Measurements from ENCODE around the gene RCAN3.
"Not testable (repeated sequence)": the region's sequence is repeated elsewhere in the genome, so short reads cannot be mapped to it uniquely, and the experiment has no call there.

The RCAN3 gene

GRCh38 chr1:24544239-24544638 is 41.6 kb downstream of the RCAN3 start:
- no peak for FAIRE-seq

DNA sequence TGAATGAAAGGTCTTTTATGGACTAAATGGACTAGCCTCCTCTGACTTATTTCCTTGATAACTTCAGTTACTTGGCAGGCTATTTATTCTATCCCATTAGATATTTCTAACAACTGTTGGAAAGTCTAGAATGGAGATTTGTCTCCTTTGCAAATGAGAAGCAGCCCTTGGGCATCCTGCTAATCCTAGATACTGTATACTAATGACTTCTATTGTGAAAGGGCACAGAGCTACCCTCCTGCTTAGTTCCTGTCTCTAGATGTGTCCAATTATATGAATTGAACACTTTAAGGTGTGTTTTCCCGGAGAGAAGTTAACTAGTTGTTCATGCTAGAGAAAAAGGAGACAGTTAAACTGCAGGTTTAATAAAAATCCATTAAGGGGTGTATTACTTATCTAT is 43.0 kb downstream of the RCAN3 start:
- TF ChIP-seq POLR2AphosphoS5 (IDR thresholded peaks at IDR 0.05; ENCODE audit: low read depth, low read length): no peak
- FAIRE-seq (no peak), DNase-seq (ENCODE audit: insufficient read length) (no peak)

More at GRCh38 chr1:24544239-24544638, 41.6 kb downstream of the RCAN3 start:
- TF ChIP-seq POLR2A (IDR thresholded peaks at IDR 0.05; ENCODE audit: low read depth, low read length): no peak
- no peak for TF ChIP-seq TAF1 (IDR thresholded peaks at IDR 0.05; ENCODE audit: borderline replicate concordance, low read depth, low read length)
- no peak for TF ChIP-seq POLR2AphosphoS5 (IDR thresholded peaks at IDR 0.05; ENCODE audit: low read depth, low read length)
- no peak for DNase-seq (ENCODE audit: insufficient read length)

DNA sequence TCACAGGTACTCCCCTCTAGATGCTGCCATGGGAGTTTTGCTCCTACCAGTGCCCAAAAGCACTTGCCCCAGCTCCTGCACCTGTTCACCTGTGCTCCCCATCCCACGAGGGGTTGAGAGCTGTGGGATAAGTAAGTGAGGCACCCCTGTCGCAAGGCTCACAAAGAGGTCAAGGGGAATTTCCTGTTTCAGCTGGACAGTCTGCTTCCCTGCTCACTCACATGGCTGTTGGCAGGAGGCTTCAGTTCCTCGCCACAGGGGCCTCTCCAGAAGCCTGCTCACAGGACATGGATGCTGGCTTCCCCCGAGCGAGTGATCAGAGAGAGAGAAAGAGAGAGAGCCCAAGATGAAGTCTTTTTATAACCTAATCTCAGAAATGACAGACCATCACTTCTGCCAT is 44.6 kb downstream of the RCAN3 start:
- TF ChIP-seq POLR2A (IDR thresholded peaks at IDR 0.05; ENCODE audit: low read depth, low read length): no peak
- TF ChIP-seq TAF1 (IDR thresholded peaks at IDR 0.05; ENCODE audit: borderline replicate concordance, low read depth, low read length): no peak
- FAIRE-seq (no peak), DNase-seq (ENCODE audit: insufficient read length) (no peak)

- FAIRE-seq: no peak
- no peak for TF ChIP-seq POLR2A (IDR thresholded peaks at IDR 0.05; ENCODE audit: low read depth, low read length)
- no peak for TF ChIP-seq POLR2AphosphoS5 (IDR thresholded peaks at IDR 0.05; ENCODE audit: low read depth, low read length)
- TF ChIP-seq TAF1 (IDR thresholded peaks at IDR 0.05; ENCODE audit: borderline replicate concordance, low read depth, low read length): no peak
- DNase-seq (ENCODE audit: insufficient read length): no peak
Measured at GRCh38 chr1:24548070-24548469, 45.4 kb downstream of the RCAN3 start.

- not testable (repeated sequence) for DNase-seq (ENCODE audit: insufficient read length); FAIRE-seq
Measured at GRCh38 chr1:24549210-24549609, 46.6 kb downstream of the RCAN3 start.

GRCh38 chr1:24551290-24551959 is 48.8 kb downstream of the RCAN3 start:
- TF ChIP-seq POLR2A (IDR thresholded peaks at IDR 0.05; ENCODE audit: low read depth, low read length) (no peak), TAF1 (IDR thresholded peaks at IDR 0.05; ENCODE audit: borderline replicate concordance, low read depth, low read length) (no peak), POLR2AphosphoS5 (IDR thresholded peaks at IDR 0.05; ENCODE audit: low read depth, low read length) (no peak)
- no peak for FAIRE-seq
- no peak for DNase-seq (ENCODE audit: insufficient read length)

GRCh38 chr1:24551960-24552571 is 49.4 kb downstream of the RCAN3 start:
- TF ChIP-seq TAF1 (IDR thresholded peaks at IDR 0.05; ENCODE audit: borderline replicate concordance, low read depth, low read length) (no peak), POLR2AphosphoS5 (IDR thresholded peaks at IDR 0.05; ENCODE audit: low read depth, low read length) (no peak), POLR2A (IDR thresholded peaks at IDR 0.05; ENCODE audit: low read depth, low read length) (no peak)
- DNase-seq (ENCODE audit: insufficient read length): no peak

DNA sequence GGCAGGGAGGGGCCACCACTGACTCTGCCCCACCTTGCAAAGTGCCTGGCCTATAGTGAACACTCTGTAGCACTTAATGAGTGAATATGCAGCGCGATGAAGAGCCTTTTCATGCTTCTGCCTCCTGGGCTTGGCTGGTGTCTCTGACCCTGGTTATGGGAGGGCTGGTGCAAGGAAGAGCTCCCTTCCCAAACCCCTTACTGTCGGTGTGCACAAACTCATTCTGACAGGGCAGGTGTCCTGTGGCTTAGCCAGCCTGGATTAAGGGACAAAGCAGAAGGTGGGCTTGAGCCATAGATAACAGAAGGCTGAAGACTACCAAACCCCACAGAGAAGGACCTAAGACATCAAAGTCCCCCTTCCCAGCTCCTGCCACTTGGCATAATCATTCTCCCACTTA is 51.3 kb downstream of the RCAN3 start:
- FAIRE-seq (no peak), DNase-seq (ENCODE audit: insufficient read length) (no peak)
- no peak for TF ChIP-seq TAF1 (IDR thresholded peaks at IDR 0.05; ENCODE audit: borderline replicate concordance, low read depth, low read length)
- TF ChIP-seq POLR2AphosphoS5 (IDR thresholded peaks at IDR 0.05; ENCODE audit: low read depth, low read length): no peak
- no peak for TF ChIP-seq POLR2A (IDR thresholded peaks at IDR 0.05; ENCODE audit: low read depth, low read length)

More at GRCh38 chr1:24551960-24552571, 49.4 kb downstream of the RCAN3 start:
- no peak for FAIRE-seq

GRCh38 chr1:24554714-24555113 is 52.1 kb downstream of the RCAN3 start:
- no peak for TF ChIP-seq TAF1 (IDR thresholded peaks at IDR 0.05; ENCODE audit: borderline replicate concordance, low read depth, low read length)
- no peak for TF ChIP-seq POLR2AphosphoS5 (IDR thresholded peaks at IDR 0.05; ENCODE audit: low read depth, low read length)
- TF ChIP-seq POLR2A (IDR thresholded peaks at IDR 0.05; ENCODE audit: low read depth, low read length): no peak

GRCh38 chr1:24555591-24556413 is 53.2 kb downstream of the RCAN3 start, which contains the start of gene NCMAP:
Gene NCMAP (plus strand): TSS chr1:24556087. CDS start chr1:24595431, 39,344 bp downstream.
- DNase-seq (ENCODE audit: insufficient read length) (no peak), FAIRE-seq (no peak)
- TF ChIP-seq POLR2AphosphoS5 (IDR thresholded peaks at IDR 0.05; ENCODE audit: low read depth, low read length) (no peak), POLR2A (IDR thresholded peaks at IDR 0.05; ENCODE audit: low read depth, low read length) (no peak), TAF1 (IDR thresholded peaks at IDR 0.05; ENCODE audit: borderline replicate concordance, low read depth, low read length) (no peak)

More at GRCh38 chr1:24554714-24555113, 52.1 kb downstream of the RCAN3 start:
- DNase-seq (ENCODE audit: insufficient read length) (no peak), FAIRE-seq (no peak)

- no peak for TF ChIP-seq POLR2A (IDR thresholded peaks at IDR 0.05; ENCODE audit: low read depth, low read length)
- no peak for TF ChIP-seq TAF1 (IDR thresholded peaks at IDR 0.05; ENCODE audit: borderline replicate concordance, low read depth, low read length)
- no peak for TF ChIP-seq POLR2AphosphoS5 (IDR thresholded peaks at IDR 0.05; ENCODE audit: low read depth, low read length)
- FAIRE-seq (no peak), DNase-seq (ENCODE audit: insufficient read length) (no peak)
Measured at GRCh38 chr1:24556414-24556795, 53.8 kb downstream of the RCAN3 start.

DNA sequence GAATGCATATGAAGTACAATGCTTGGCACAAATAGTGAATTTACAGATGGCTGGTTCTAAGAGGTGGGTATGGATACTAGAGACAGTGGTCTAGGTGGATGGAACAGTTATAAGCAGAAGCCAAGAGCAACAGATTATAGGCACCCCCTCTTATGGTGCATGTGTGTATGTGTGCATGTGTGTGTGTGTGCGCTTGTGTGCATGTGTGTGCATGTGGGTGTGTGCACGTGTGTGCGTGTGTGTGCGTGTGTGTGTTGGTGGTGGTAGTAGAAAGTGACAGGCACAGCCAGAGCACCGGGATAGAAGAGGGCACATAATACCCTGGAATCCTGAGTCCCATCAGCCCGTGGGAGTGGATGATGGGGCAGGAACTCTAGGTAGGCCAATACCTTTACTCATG is 54.6 kb downstream of the RCAN3 start:
- TF ChIP-seq POLR2AphosphoS5 (IDR thresholded peaks at IDR 0.05; ENCODE audit: low read depth, low read length) (no peak), TAF1 (IDR thresholded peaks at IDR 0.05; ENCODE audit: borderline replicate concordance, low read depth, low read length) (no peak), POLR2A (IDR thresholded peaks at IDR 0.05; ENCODE audit: low read depth, low read length) (no peak)
- FAIRE-seq (no peak), DNase-seq (ENCODE audit: insufficient read length) (no peak)

Data from GM12892 (cell line).